CD4-positive, alpha-beta T cell treated with Interleukin-4 for 1 hour (primary cell): ENCODE measurements around the gene MARS1.
A peak's percentile ranks its signal among the peaks of the same experiment; 100 is the strongest.
"Not testable (repeated sequence)": the region's sequence is repeated elsewhere in the genome, so short reads cannot be mapped to it uniquely, and the experiment has no call there.

Source experiments
- DNase-seq, 2 donors: peaks; one replicate each; pipeline ENCODE4 v3.0.0-alpha.2; 2020 to 2022

MARS1 gene

GRCh38 chr12:57487597-57488401 lies at the start of gene MARS1:
Gene MARS1, plus strand, starts transcription at chr12:57488068. Its CDS starts 23 bp downstream, at chr12:57488091.
- peak; percentile 95 to 96 for DNase-seq

DNA sequence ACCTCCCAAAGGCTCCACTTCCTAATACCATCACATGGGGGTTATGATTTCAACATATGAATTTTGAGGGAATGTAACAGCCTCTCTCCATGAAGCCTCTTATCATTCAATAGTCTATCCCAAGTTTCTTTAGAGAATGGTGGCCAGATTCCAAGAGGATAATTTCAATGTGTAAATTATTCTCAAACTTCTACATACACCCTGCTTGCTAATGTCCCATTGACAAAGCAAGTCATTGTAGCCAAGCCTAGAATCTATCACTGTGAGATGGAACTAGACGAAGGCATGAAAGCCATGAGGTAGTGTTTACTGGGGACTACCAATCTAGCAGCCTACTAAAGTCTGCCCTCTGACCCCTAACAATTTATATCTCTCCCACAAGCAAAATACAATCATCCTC lies 49.5 kb upstream of the MARS1 start:
- DNase-seq, result no peak

DNA sequence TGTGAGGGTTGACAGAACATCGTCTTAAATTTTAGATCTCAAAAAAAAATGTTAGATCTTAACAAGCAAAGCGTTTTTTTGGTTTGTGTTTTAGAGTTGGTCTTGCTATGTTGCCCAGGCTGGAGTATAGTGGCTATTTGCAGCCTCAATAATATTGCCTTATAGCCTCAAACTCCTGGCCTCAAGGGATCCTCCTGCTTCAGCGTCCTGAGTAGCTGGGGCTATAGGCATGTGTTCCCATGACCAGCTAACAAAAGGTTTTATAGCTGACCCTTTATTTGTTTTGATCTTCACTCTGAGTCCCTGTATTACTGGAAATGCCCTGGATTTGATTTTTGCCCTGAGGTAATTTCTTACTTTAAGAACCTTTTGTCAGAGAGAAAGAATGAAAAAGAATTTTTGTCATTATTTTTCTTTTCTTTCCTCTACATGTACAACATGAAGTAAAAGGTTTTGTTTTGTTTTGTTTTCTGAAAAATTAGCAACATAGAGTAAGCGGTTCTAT lies 48.1 kb upstream of the MARS1 start:
- no peak for DNase-seq

GRCh38 chr12:57441393-57441792 lies 46.5 kb upstream of the MARS1 start:
- not testable (repeated sequence) for DNase-seq

- no peak for DNase-seq
Observed at GRCh38 chr12:57441846-57442427, 45.9 kb upstream of the MARS1 start.

DNA sequence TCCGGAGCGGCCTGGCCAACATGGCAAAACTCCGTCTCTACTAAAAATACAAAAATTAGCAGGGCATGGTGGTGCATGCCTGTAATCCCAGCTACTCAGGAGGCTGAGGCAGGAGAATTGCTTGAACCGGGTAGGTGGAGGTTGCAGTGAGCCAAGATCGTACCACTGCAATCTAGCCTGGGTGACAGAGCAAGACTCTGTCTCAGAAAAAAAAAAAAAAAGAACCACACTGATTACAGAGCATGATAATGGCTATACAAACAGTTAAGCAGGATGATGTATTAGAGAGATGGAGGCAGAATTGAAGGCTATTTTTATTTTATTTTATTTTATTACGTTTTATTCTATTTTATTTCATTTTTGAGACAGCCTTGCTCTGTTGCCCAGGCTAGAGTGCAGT lies 43.5 kb upstream of the MARS1 start:
- not testable (repeated sequence) for DNase-seq

- DNase-seq, result no peak
Observed at GRCh38 chr12:57444744-57445143, 43.1 kb upstream of the MARS1 start.

DNA sequence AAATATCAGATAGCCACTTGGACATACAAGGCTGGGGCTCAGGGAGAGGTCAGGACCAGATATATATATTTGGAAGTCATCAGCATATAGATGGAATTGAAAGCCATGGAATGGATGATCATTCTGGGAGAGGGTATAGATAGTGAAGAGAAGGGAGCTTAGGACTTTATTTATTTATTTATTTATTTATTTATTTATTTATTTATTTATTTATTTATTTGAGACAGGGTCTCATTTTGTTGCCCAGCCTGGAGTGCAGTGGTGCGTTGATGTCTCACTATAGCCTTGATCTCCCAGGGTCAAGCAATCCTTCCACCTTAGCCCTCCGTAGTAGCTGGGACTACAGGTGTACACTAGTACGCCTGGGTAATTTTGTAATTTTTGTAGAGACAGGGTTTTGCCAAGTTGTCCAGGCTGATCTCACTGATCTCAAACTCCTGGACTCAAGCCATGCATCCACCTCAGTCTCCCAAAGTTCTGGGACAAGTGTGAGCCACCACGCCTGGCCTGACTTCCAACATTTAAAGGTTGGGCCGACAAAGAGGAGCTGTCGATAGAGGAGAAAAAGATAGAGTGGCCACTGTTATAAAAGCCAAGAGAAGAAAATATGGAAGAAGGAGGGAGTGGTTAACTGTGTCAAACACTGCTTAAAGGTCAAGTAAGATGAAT lies 41.4 kb upstream of the MARS1 start:
- DNase-seq, result no peak

DNA sequence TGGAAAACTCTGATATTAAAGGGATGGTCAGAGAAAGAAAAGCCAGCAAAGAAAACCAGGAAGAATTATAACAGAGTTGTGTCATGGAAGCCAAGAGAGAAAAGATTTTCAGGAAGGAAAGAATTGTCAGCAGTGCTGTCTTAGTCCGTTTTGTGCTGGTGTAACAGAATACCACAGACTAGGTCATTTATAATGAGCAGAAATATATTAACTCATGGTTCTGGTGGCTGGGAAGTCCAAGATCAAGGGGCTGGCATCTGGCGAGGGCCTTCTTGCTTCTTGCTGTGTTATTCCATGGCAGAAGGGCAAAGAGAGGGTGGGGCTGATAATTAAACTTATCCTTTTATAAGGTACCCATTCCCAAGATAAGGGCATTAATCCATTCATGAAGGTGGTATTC lies 39.2 kb upstream of the MARS1 start:
- no peak for DNase-seq

DNA sequence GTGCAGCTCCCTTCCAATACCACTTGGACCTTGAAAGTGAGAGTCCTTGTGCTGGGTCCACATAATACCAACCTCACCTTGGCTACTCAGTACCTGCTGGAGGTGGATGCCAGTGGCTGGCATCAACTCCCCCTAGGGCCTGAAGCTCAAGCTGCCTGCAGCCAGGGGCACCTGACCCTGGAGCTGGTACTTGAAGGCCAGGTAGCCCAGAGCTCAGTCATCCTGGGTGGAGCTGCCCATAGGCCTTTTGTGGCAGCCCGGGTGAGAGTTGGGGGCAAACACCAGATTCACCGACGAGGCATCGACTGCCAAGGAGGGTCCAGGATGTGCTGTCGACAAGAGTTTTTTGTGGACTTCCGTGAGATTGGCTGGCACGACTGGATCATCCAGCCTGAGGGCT lies 38.5 kb upstream of the MARS1 start:
- no peak for DNase-seq

GRCh38 chr12:57450057-57450456 lies 37.8 kb upstream of the MARS1 start:
- DNase-seq, result no peak

DNA sequence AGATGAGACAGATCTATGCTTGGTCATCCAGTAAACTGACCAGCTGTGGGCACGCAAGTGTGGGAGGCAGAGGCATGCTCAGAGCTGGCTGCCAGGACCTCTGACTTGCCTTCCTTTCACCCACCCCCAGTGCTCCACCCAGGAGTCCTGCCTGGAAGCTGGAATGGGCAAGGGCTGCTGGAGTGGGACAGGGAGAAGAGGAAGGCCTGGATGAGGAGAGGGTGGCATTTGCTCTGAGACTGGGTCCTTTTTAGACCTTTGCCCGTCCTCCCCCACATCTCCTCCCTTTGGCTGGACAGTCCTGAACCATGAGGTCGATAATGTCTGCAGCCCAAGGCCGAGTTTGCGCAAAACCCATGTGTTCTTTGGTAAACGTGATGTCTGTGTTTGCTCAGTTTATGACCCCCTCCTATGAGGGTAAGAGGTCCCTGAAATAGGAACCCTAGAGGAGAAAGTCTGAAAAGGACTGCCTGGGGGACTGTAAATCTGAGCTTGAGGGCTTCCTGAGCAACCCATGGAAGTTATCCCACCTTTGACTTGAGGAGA lies 36.6 kb upstream of the MARS1 start:
- no peak for DNase-seq

- no peak for DNase-seq
Observed at GRCh38 chr12:57452181-57452936, 35.5 kb upstream of the MARS1 start.

DNA sequence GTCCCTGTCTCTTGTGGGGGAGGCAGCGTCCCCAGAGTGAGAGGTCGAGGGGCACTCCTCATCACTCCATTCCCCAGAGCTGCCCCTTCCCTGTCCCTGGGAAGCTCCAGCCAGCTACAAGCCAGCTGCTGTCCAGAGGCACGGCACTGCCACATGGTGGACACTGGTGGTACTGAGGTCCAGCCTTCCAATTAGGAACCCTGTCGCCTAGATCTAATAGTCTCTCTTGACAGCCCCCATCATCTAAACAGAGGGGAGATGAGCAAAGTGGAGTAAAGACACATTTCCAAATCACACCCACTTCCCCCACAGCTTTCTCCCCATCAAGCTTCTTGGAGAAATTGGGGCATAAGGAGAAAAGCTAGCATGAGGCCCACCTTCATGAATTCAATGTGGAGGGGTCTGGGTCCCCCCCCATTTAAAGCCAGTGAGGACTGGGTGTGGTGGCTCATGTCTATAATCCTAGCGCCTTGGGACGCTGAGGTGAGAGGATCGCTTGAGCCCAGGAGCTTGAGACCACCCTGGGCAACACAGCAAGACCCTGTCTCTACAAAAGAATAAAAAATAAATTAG lies 34.8 kb upstream of the MARS1 start:
- DNase-seq, result peak; percentile 42 to 60

GRCh38 chr12:57454213-57454565 lies 33.7 kb upstream of the MARS1 start:
- no peak for DNase-seq

GRCh38 chr12:57454566-57455373 lies 33.1 kb upstream of the MARS1 start, which contains the start of gene INHBE:
Gene INHBE, plus strand, starts transcription at chr12:57455307. Its CDS starts 230 bp downstream, at chr12:57455537.
- DNase-seq, result no peak

DNA sequence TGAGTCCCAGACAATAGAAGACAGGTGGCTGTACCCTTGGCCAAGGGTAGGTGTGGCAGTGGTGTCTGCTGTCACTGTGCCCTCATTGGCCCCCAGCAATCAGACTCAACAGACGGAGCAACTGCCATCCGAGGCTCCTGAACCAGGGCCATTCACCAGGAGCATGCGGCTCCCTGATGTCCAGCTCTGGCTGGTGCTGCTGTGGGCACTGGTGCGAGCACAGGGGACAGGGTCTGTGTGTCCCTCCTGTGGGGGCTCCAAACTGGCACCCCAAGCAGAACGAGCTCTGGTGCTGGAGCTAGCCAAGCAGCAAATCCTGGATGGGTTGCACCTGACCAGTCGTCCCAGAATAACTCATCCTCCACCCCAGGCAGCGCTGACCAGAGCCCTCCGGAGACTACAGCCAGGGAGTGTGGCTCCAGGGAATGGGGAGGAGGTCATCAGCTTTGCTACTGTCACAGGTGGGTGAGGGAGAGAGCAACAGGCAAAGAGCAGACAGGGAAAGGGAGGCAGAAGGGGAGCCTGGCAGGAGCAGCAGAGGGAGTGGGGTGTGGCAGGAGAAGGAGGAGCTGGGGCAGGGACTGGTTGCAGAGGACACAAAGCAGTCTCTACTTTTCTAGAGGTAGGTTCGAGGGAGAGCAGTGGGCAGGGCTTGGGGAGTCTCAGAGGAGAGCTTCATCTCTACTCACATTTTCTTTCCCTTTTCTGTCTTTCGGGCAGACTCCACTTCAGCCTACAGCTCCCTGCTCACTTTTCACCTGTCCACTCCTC lies 32.3 kb upstream of the MARS1 start:
- DNase-seq, result no peak

DNA sequence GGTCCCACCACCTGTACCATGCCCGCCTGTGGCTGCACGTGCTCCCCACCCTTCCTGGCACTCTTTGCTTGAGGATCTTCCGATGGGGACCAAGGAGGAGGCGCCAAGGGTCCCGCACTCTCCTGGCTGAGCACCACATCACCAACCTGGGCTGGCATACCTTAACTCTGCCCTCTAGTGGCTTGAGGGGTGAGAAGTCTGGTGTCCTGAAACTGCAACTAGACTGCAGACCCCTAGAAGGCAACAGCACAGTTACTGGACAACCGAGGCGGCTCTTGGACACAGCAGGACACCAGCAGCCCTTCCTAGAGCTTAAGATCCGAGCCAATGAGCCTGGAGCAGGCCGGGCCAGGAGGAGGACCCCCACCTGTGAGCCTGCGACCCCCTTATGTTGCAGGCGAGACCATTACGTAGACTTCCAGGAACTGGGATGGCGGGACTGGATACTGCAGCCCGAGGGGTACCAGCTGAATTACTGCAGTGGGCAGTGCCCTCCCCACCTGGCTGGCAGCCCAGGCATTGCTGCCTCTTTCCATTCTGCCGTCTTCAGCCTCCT lies 31.6 kb upstream of the MARS1 start:
- DNase-seq, result peak; percentile 66 to 67

- DNase-seq, result no peak
Observed at GRCh38 chr12:57456737-57457490, 31.0 kb upstream of the MARS1 start.

DNA sequence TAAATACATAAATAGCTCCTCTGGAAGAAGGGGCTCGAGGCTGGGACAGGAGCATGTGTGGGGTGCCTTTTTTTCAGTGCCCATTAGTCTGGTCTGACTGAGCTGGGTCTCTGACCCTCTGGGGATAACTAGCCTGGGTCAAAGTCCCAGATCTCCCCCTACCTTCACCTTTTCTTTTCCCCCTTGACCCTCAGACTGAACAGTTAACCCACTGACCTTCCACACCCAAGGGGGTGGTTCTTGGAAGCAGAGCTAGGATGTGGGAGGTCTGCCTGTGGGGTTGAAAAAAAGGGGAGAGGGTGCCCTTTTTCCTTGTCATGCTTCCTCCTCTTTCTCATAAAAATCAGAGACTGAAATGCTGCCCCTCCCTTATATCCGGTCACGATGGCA lies 29.2 kb upstream of the MARS1 start:
- no peak for DNase-seq
